Tibial artery (tissue), 4 donors: ENCODE data around the gene SLC25A29.
"Not testable (repeated sequence)": the region's sequence is repeated elsewhere in the genome, so short reads cannot be mapped to it uniquely, and the experiment has no call there.

Experiments
- DNase-seq, 2 donors: peaks; one replicate each; pipeline ENCODE4 v3.0.0-alpha.2; 2019
- H3K27ac ChIP-seq, 2 donors: fragments of 200-600 bp; sonication (generic) in 1 of 2; 1 replicate in 1 of 2; 2 replicates in 1 of 2; pipeline ENCODE4 v1.5.1; 2018 to 2019; ENCODE audit warnings: mild to moderate bottlenecking in 1 of 2
- H3K27me3 ChIP-seq, 2 donors: fragments of 200-600 bp; sonication (generic) in 1 of 2; one replicate each; pipeline versions ENCODE4 v1.5.1 to v1.6.0; 2016 to 2019
- H3K36me3 ChIP-seq, 3 donors: fragments of 200-600 bp; sonication (generic) in 2 of 3; one replicate each; pipeline ENCODE4 v1.5.1; 2016 to 2019; ENCODE audit warnings: mild to moderate bottlenecking in 2 of 3
- H3K4me1 ChIP-seq, 4 donors: fragments of 200-600 bp; sonication (generic) in 2 of 4; 1 replicate in 3 of 4; 2 replicates in 1 of 4; pipeline ENCODE4 v1.5.1; 2016 to 2019
- H3K4me3 ChIP-seq, 2 donors: fragments of 200-600 bp; sonication (generic) in 1 of 2; 1 replicate in 1 of 2; 2 replicates in 1 of 2; pipeline ENCODE4 v1.5.1; 2018 to 2019; ENCODE audit warnings: mild to moderate bottlenecking in 2 of 2
- H3K9me3 ChIP-seq, 3 donors: fragments of 200-600 bp; sonication (generic) in 1 of 3; one replicate each; pipeline ENCODE4 v1.5.1; 2016 to 2019
- CTCF ChIP-seq, 2 experiments: fragments of 200-600 bp in 1 of 2; fragments of 450-650 bp in 1 of 2; IDR thresholded peaks; one replicate each; pipeline ENCODE4 v1.5.1; 2017 to 2019; ENCODE audit warnings: antibody characterized with exemption in 2 of 2, mild to moderate bottlenecking in 1 of 2, moderate library complexity in 1 of 2
- intact Hi-C: fragments of 100-400 bp; cut with DNase I; formaldehyde crosslinking; loops from one replicate; pipeline ENCODE4 v1.15.0; 2023; ENCODE audit warnings: low total_unique reads

Gene SLC25A29

GRCh38 chr14:100309028-100309737 lies 2.9 kb upstream of the SLC25A29 start:
- Histone ChIP-seq H3K4me3 (no peak overlapping the region), H3K27ac (no peak overlapping the region), H3K9me3 (no peaks in the 10 kb centered on the region), H3K27me3 (peaks cover 0 to 6% of the 10 kb centered on the region in 2 donors), H3K36me3 (no peaks in the 10 kb centered on the region), H3K4me1 (peaks cover 0 to 28% (median 25%) of the 10 kb centered on the region in 4 donors)
- no peak for TF ChIP-seq CTCF (IDR thresholded peaks at IDR 0.05)
- no peak for DNase-seq
- intact Hi-C loops: loop anchor here (5.0 kb wide), 2 partner anchors 67 to 68 kb away; partner anchors contain the start of gene WDR25

GRCh38 chr14:100308427-100308792 lies 2.2 kb upstream of the SLC25A29 start:
- H3K4me3 ChIP-seq, H3K27ac ChIP-seq: not testable (repeated sequence)

GRCh38 chr14:100307766-100308426 lies 1.7 kb upstream of the SLC25A29 start:
- H3K27ac ChIP-seq: peak overlapping the region in 1 of 2 donors; percentile 82

More at GRCh38 chr14:100308427-100308792, 2.2 kb upstream of the SLC25A29 start:
- H3K4me1 ChIP-seq: peaks cover 0 to 35% (median 27%) of the 10 kb centered on the region in 4 donors
- not testable (repeated sequence) for H3K27me3 ChIP-seq, H3K36me3 ChIP-seq, DNase-seq, H3K9me3 ChIP-seq
- intact Hi-C loops: loop anchor here (5.0 kb wide), 2 partner anchors 66 to 69 kb away; partner anchors contain the start of gene WDR25

GRCh38 chr14:100306998-100307765 lies 938 bp upstream of the SLC25A29 start:
- Histone ChIP-seq H3K4me3 (peak overlapping the region; percentile 80), H3K27ac (peak overlapping the region; percentile 79 to 82), H3K9me3 (no peaks in the 10 kb centered on the region), H3K4me1 (peaks cover 0 to 41% (median 27%) of the 10 kb centered on the region in 4 donors), H3K36me3 (no peaks in the 10 kb centered on the region), H3K27me3 (peaks cover 0 to 4% of the 10 kb centered on the region in 2 donors)
- intact Hi-C loops: loop anchor here (5.0 kb wide), 2 partner anchors 65 to 70 kb away; partner anchors contain the start of gene WDR25
- no peak for TF ChIP-seq CTCF (IDR thresholded peaks at IDR 0.05)
- DNase-seq: no peak

More at GRCh38 chr14:100307766-100308426, 1.7 kb upstream of the SLC25A29 start:
- Histone ChIP-seq H3K4me3 (peak overlapping the region; percentile 80), H3K36me3 (no peaks in the 10 kb centered on the region), H3K9me3 (no peaks in the 10 kb centered on the region), H3K27me3 (peaks cover 0 to 4% of the 10 kb centered on the region in 2 donors), H3K4me1 (peaks cover 0 to 40% (median 27%) of the 10 kb centered on the region in 4 donors)
- DNase-seq: no peak
- intact Hi-C loops: loop anchor here (5.0 kb wide), 2 partner anchors 66 to 69 kb away; partner anchors contain the start of gene WDR25
- no peak for TF ChIP-seq CTCF (IDR thresholded peaks at IDR 0.05)

- Histone ChIP-seq H3K27me3 (no peaks in the 10 kb centered on the region), H3K27ac (peak overlapping the region; percentile 73 to 79), H3K4me3 (peak overlapping the region; percentile 80), H3K4me1 (peaks cover 0 to 41% (median 27%) of the 10 kb centered on the region in 4 donors), H3K9me3 (no peaks in the 10 kb centered on the region), H3K36me3 (no peaks in the 10 kb centered on the region)
- no peak for TF ChIP-seq CTCF (IDR thresholded peaks at IDR 0.05)
- intact Hi-C loops: loop anchor here (5.0 kb wide), 2 partner anchors 63 to 72 kb away; partner anchors contain the start of gene WDR25
- peak in 1 of 2 donors; percentile 77 for DNase-seq
Measured at GRCh38 chr14:100305324-100306100, 732 bp downstream of the SLC25A29 start.
